HG03045 (cell line): ENCODE results near the gene TWNK.

ENCODE experiments used
- ATAC-seq: cut with Tn5 transposase; IDR thresholded peaks from one replicate; pipeline ENCODE4 v1.9.1; 2021; ENCODE audit warnings: mild to moderate bottlenecking, moderate library complexity; ENCODE audit not compliant: unreplicated experiment

The TWNK gene

DNA sequence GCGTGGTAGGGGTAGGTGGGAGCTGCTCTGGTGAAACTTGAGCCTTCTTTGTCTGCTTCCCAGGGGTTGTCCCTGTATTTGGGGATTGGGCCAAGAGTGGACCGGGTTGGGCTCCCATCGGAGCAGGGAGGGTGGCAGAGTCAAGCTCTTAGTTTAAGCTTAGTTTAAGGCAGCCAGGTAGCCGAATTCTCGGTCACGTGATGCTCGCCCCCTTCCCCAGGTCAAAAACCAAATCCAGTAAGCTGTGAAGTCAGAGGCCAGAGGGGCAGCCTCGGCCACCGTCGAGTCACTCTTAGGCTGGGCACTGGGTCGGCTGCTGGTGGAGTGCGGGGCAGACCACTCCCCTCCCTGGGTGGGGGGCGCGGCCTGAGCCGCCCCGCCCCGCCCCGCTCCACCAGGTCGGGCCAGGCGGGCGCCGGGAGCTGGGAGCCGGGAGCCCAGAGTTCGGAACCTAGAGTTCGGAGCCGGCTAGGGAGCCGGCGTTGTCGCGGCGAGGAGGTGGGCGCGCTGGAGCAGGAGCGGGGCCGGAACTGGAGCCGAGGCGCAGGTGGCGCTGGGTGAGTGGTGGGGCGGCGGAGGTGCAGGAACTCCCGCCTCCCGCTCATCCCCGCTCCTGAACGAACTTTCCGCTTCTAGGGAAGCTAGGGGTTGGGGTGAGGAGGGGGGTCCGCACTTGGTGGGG is 9.5 kb downstream of the TWNK start:
- no peak for ATAC-seq

DNA sequence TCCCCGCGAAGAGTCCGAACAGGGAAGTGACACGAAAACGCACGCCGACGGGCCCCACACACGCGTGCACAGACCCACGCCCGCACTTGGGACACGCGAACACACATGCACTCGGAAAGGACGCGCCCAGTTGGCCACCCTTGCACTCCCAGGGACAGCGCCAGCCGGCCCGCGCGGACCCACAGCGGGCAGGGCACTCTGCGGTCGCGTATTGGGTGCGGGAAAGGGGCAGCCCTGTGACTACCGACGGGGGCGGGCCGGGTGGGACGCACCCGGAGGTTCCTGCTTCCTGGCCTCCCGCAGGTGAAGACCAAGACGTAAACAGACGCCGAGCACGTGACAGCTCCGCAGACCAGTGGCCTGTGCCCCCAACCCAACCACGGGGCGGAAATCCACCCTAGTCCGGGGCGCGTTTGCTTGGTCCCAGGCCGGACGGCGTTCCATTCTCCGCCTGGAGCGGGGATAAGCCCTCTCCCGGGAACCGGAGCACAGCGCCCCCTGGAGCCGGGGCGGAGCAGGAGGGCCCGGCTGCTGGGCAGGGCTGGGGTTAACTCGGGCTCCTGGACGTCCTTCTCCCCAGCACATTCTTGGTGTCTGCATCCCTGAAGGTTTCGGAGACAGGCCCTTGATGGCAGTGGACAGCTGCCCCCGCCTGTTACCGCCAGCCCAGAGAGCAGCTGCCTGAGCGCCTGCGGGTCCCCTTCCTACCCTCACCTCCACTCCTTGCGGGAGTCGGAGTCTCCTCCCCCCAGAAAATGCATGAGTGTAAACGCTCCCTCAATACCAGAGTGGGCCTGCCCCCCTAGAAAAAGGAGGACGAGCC is 10.2 kb downstream of the TWNK start:
- no peak for ATAC-seq

DNA sequence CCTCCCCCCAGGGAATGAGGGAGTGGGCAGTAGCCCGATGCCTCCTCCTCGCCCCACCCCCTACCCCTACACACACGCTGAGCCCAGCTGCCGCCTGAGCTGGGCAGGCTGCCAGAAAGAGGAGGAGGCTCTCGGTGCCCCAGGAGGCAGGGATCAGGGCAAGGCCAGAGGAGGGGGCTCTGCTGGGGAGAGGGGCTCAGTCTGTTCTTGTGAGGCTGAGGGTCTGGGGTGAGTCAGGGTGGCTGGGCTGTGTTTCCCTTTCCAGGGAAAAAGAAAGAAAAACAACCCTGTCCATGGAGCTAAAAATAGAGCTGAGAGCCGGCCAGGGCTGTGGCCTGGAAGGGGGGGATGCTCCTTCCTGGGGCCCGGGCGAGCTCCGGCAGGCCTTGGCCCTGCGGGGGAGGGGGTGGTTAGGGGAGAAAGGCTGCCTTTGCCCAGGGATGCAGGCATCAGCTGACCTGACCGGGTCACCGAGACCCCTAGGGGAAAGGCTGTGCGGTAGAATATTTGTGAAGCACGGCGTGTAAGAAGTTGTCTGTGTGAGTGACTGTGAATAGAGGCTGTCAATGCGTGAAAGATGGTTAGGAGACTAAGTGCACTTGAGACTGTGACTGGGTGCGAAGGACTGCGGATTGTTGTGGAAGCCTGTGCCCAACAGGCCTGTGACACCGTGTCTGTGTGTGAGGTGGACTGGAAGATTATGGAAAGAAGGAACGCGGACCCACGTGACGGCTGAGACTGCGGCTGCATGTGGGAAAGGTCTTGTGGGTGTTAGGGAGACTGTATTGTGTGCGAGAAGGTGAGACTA is 11.0 kb downstream of the TWNK start:
- peak; percentile 22 for ATAC-seq

DNA sequence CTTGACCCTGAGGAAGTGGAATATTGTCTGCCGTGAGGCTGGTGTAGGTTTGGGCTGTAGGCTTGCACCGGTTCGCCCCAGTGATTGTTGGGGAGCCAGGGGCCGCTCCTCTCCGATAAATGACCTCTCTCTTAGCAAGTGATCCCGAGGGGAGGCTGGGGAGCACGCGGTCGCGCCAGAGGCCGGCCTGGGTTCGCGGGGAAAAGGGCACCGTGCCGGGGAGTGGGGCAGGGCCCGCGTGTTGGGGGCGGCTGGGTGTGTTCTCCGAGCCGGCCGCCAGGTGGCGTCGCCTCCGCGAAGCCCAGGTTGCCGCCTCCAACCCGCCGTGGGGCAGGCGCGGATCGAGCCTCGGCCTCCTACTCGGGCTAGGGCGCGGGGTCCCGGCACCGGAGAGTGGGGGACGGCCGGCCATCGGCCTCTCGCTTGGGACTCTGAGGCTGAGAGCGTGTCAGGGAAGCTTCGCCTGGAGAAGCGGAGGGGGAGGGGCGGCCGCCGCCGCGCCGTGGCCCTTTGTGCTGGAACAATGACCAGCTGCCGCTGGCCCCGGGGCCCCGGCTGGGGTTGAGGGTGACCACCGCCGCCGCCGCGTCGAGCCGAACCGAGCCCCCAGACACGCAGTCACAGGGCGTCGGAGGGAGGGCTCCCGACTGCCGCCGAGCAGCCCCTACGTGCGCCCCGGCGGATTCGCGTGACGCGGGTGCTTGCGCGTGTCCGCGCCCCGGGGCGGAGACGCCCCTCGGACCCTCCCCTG is 11.8 kb downstream of the TWNK start:
- peak; percentile 47 for ATAC-seq

DNA sequence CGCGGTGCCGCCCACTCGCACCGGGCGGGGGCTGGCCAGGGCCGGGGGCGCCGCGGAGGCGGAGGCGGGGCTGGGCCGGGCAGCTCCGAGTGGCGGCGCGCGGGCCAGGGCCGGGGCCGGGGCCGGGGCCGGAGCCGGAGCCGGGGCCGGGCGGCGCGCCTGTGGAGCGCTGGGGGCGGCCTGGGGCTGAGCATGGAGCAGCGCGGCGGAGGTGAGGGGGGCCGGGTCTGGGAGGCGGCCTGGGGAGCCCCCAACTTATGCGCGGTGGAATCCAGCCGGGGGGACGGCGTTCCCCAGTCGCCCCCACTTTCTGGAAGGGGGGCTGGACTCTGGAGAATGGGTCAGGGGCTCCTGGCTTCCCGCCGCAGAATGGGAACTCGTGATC is 12.4 kb downstream of the TWNK start, which contains the start of gene LZTS2:
LZTS2 (plus strand) TSS at position 67 of the 385 bp plus-strand sequence. CDS start 2,731 bp downstream, outside the sequence.
- ATAC-seq, result no peak

DNA sequence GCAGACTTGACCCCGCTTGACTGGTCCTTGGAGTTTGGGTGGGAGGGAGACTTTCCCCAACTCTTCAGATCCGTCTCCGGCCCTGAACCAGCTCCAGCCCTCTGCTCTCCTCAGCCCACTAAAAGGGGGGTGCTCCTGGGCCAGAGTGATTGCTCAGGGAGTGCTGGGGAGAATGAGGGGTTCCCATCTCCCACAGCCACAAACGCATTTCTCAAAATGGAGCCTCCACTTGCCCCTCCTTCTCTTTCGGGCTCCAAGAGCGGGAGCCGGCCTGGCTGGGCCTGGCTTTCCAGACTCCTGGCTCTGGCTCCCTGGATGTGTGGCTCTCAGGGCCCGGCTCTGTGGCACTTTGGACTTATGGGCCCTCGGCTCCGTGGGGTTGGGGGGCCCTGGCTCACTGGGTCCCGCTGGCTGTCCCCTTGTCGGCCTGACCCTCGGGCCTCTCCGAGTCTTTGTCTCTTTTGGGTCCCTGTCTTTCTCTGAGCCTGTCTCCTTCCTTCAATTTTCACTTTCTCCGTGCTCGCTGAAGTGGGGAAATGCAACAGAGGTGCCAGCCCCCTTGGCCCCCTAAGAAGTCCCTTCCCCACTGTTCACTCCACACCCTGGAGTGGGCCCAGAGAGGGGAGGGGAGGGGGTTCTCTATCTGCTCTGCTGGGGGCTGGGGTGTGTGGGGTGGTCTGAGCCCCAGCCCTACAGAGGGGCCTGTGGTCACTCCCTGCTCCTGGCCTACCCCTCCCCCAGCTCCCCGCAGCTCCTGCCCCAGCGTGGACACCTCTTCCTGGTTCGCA is 13.0 kb downstream of the TWNK start:
- no peak for ATAC-seq

DNA sequence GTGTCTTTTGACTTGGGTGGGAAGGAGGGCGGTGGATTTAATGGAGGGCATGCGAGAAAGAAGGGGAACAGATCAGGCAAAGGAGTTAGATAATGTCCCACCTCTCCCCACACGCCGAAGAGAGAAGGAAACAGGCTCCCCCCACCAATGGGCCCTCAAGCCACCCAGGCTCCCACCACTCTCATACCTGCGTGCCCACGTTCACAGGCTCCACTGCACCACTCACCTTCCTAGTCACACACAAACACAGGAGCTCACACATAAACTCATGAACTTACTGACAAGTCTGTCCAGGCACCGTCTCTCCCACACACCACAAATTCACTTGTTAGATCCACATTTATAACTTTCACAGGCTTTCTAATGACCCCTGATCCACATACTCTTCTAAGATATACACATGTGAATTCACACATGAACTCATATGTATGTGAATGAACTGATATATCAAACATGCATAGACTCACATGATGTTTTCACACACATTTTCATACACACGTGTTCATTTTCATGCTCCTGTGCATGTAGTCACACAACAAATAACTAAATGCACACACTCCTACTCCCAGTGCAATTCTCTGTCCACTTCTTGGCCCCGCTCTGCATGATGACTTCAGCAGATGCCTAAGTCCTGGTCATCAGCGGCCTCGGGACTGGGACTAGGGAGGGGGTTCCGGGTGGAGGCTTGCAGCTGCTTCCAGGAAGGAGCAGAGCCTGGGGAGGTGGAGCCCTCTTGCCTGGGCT is 13.7 kb downstream of the TWNK start:
- ATAC-seq, result no peak

DNA sequence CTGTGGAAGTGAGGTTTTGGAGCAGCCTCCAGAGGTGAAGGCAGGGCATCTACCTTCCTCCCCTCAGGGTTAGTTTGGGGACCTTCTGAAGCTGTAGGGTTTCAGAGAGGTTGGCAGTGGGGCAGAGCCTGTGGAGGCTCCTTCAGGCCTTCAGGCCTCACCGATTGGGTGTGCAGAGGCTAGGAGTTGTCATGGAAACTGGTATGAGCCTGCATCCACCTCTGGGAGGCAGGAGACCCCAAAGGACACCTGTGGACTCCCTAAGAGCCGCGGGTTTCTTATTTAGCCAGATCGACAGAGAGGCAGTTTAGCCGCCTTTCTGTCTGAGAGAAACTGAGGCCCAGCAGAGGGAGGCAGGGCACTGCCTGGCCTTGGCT is 14.3 kb downstream of the TWNK start:
- ATAC-seq, result no peak

DNA sequence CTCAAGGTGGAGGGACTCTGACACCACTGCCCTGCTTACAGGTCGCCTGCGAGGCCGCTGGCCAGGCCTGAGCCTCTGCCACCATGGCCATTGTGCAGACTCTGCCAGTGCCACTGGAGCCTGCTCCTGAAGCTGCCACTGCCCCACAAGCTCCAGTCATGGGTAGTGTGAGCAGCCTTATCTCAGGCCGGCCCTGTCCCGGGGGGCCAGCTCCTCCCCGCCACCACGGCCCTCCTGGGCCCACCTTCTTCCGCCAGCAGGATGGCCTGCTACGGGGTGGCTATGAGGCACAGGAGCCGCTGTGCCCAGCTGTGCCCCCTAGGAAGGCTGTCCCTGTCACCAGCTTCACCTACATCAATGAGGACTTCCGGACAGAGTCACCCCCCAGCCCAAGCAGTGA is 15.1 kb downstream of the TWNK start:
- ATAC-seq, result no peak

DNA sequence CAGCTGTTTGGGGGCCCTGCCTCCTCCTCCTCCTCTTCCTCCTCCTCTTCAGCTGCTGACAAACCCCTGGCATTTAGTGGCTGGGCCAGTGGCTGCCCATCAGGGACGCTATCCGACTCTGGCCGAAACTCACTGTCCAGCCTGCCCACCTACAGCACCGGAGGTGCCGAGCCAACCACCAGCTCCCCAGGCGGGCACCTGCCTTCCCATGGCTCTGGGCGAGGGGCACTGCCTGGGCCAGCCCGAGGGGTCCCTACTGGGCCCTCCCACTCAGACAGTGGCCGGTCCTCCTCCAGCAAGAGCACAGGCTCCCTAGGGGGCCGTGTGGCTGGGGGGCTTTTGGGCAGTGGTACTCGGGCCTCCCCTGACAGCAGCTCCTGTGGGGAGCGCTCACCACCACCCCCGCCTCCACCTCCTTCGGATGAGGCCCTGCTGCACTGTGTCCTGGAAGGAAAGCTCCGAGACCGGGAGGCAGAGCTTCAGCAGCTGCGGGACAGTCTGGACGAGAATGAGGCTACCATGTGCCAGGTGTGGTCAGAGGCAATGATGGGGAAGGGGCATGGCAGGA is 16.4 kb downstream of the TWNK start:
- ATAC-seq, result no peak

DNA sequence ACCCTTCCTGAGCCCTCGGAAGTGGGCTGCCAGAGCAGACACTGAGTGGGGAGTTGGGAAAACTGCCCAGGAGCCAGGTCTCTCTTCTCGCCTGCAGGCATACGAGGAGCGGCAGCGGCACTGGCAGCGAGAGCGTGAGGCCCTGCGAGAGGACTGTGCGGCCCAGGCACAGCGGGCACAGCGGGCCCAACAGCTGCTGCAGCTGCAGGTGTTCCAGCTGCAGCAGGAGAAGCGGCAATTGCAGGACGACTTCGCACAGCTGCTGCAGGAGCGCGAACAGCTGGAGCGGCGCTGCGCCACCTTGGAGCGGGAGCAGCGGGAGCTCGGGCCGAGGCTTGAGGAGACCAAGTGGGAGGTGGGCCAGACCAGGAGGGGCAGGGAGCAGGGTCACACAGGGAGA is 18.0 kb downstream of the TWNK start:
- ATAC-seq, result no peak

DNA sequence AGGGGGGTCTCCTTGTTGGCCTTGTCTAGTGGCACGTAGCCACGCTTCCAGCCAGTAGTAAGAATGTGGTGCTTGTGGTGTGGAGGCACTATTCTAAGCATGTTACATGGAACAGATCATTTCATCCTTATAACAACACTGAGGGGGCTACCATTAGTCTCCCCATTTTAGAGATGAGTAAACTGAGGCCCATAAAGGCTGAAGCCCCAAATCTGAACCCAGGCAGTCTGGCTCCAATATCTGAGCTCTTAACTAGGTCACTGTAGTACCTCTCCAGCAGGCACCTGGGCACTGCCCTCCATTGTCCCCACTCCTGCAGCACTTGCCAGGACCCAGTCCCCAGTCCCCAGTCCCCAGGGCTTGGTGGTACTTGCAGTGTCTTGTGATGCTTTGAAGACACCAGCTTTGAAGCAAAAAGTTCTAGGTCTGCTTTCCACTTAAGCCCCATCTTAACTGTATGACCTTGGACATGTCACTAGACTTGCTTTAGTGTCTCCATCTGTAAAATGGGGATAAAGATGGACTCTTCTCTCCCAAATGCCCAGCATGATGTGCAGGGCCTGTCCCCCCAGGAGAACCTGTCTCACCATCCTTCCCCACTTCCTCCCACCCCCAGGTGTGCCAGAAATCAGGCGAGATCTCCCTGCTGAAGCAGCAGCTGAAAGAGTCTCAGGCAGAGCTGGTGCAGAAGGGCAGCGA is 18.7 kb downstream of the TWNK start:
- ATAC-seq, result no peak

DNA sequence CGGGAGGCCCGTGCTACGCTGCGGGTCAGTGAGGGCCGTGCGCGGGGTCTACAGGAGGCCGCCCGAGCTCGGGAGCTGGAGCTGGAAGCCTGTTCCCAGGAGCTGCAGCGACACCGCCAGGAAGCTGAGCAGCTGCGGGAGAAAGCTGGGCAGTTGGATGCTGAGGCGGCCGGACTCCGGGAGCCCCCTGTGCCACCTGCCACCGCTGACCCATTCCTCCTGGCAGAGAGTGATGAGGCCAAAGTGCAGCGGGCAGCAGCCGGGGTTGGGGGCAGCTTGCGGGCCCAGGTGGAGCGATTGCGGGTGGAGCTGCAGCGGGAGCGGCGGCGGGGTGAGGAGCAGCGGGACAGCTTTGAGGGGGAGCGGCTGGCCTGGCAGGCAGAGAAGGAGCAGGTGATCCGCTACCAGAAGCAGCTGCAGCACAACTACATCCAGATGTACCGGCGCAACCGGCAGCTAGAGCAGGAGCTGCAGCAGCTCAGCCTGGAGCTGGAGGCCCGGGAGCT is 19.3 kb downstream of the TWNK start:
- ATAC-seq, result no peak

DNA sequence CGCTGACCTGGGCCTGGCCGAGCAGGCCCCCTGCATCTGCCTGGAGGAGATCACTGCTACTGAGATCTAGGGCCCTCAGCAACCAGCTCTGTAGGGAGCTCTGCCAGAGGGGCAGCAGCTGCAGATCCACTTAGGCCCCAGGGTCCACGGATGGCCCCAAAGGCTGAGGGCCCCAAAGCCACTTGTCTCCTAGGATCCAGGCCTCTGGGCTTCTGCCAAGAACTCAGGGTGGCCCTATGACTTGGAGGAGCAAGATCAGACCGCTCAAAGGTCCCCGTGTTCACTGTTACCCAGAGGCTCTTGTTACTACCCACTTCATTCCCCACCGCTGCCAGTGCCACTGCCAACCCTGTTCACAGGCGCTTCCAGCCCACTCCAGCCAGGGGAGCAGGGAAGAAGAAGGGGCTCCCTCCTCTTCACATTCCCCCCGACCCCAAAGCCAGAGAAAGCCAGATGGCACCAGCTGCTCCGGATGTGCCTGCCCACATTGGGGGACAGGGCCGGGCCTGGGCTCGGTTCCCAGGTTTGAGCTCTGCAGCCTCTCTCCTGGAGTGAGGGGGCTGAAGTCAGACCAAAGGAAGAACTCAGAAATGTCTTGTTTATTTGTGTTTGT is 19.9 kb downstream of the TWNK start:
- ATAC-seq, result no peak

DNA sequence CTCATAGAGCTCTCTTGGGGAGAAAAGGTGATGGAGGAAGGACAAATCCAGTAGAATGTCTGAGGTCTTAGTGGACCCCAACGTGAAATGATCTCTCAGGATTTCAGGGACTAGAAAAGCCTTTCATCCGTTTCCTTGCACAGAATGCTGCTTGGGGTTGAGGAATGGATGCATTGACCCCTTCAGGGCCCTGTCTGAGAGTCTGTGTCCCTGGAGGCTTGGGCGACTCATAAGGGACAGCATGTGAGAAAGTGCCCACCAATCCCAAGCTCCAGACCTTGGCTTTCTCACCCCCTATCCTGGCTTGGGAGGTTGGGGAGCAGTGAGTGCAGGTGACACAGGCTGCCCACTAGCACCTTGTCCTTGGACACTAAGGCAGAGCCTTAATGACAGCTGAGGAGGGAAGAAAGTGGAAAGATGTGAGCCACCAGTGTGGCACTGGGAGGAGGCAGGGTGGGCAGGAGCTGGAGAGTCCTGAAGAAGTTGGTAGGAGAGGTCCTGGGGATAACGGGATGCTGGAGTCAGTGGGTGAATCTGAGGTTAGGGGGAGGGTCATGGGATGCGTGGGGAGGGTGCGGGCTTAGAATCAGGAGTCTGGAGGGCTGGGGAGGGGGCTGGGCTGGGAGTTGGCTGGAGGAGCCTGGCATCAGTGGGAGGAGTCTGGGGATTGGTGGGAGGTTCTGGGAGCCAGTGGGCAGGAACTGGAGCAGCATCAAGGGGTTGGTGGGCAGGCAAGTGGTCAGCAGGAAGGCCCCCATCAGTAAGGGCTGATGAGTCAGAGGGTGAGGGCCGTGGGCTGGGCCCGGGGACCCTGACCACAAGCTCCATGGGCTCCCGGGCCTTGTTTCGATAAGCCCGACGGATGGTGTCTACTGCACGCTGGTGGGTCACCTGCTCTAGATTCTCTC is 20.8 kb downstream of the TWNK start:
- ATAC-seq, result no peak

DNA sequence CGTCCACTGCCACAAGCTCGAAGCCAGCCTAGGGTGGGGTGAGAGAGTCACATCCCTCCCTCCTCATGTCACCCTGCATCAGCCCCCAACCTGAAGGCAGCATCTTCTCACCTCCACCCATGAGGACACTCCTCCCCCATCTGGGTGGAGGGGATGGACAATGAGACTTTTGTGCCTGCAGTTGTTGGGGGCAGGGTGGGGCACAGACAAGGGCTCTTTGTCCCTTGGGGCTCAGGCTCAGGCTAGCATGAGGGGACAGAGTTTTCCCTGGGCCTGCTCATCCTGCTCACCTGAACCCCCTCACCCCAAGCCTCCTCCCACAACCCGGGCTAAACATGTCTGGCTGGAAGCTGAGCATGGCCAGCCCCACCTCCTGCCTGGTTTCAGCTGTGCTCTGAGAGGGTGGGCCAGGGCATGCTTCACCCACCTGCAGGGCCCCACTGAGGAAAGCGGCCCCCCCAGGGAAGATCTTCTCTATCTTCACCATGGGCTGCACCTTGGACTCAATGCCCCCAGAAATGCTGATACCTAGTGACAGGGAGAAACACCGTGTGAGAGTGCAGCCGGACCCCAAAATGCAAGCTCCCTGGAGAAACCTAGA is 21.6 kb downstream of the TWNK start:
- ATAC-seq, result no peak
